Endodermal cell (in vitro differentiated cells): ENCODE results near the gene KANSL3. TPM values are rescaled to one million over a fixed set of nuclear protein-coding genes. Genes with fewer than 3 reads are reported as not detected.

Experiments
- DNase-seq: peaks from one replicate; pipeline ENCODE4 v3.0.0-alpha.2; 2017
- H3K27ac ChIP-seq: 2 replicates; pipeline ENCODE4 v1.5.1; 2013; ENCODE audit warnings: mild to moderate bottlenecking, low read depth, low read length, moderate library complexity
- H3K27me3 ChIP-seq: 2 replicates; pipeline ENCODE4 v1.6.1; 2013; ENCODE audit warnings: mild to moderate bottlenecking, low read length, moderate library complexity; ENCODE audit not compliant: insufficient read depth, control insufficient read depth, poor library complexity, severe bottlenecking
- H3K36me3 ChIP-seq: 2 replicates; pipeline ENCODE4 v1.7.0; 2013; ENCODE audit warnings: mild to moderate bottlenecking, low read length, moderate library complexity; ENCODE audit not compliant: control insufficient read depth, insufficient read depth
- H3K4me1 ChIP-seq: one replicate; pipeline ENCODE4 v1.7.0; 2013; ENCODE audit warnings: low read length; ENCODE audit not compliant: control insufficient read depth, insufficient read depth
- H3K4me3 ChIP-seq: 2 replicates; pipeline ENCODE4 v1.5.1; 2013; ENCODE audit warnings: mild to moderate bottlenecking, low read length, moderate library complexity
- H3K9ac ChIP-seq: 2 replicates; pipeline ENCODE4 v1.6.1; 2013; ENCODE audit warnings: mild to moderate bottlenecking, low read length, moderate library complexity; ENCODE audit not compliant: poor library complexity, severe bottlenecking; ENCODE audit errors: extremely low read depth
- H3K9me3 ChIP-seq: 2 replicates; pipeline ENCODE4 v1.6.1; 2013; ENCODE audit warnings: mild to moderate bottlenecking, low read length, moderate library complexity; ENCODE audit not compliant: control insufficient read depth
- H3K27ac Mint-ChIP-seq: 2 replicates; pipeline ENCODE4 v1.8.0; 2020; ENCODE audit warnings: mixed read lengths
- H3K27me3 Mint-ChIP-seq: 2 replicates; pipeline ENCODE4 v1.8.0; 2021; ENCODE audit warnings: mild to moderate bottlenecking, mixed read lengths; ENCODE audit not compliant: insufficient read depth
- H3K36me3 Mint-ChIP-seq: 2 replicates; pipeline ENCODE4 v1.8.0; 2020; ENCODE audit warnings: low read depth, mixed read lengths
- H3K4me1 Mint-ChIP-seq: 2 replicates; pipeline ENCODE4 v1.8.0; 2020; ENCODE audit warnings: mixed read lengths
- H3K4me3 Mint-ChIP-seq: 2 replicates; pipeline ENCODE4 v1.8.0; 2020; ENCODE audit warnings: mild to moderate bottlenecking, moderate library complexity, mixed read lengths
- H3K9me3 Mint-ChIP-seq: 2 replicates; pipeline ENCODE4 v1.8.0; 2020; ENCODE audit warnings: mild to moderate bottlenecking, mixed read lengths
- CTCF ChIP-seq: fragments of 200-600 bp; sonication (generic); conservative IDR thresholded peaks from 2 replicates; pipeline ENCODE4 v1.5.0; 2021; ENCODE audit warnings: antibody characterized with exemption, mild to moderate bottlenecking
- WGBS, 2 experiments: methylation state at CpG; one replicate each; pipeline versions ENCODE4 v1.1.5 to v1.1.7; 2013; ENCODE audit warnings: missing lambda C conversion rate in 2 of 2, mixed read lengths in 1 of 2; ENCODE audit not compliant: insufficient coverage in 1 of 2, insufficient read length in 1 of 2; 5-methylcytosine and 5-hydroxymethylcytosine counted together
- total RNA-seq, 2 donors: library from RNA; stranded (reverse); fragmentation: NEBNext Ultra II Directional in 1 of 2; extraction: Animal tissue kit (Norgen Biotek cat#: 25700) in 1 of 2; gene quantifications; 2 replicates in 1 of 2; 3 replicates in 1 of 2; pipeline ENCODE4 v1.2.1, GENCODE V29; 2021

The KANSL3 gene
- total RNA-seq, 2 donors from 2014 or later = 34.8 to 42.3 TPM

- no peaks in the 10 kb centered on the region for H3K36me3 ChIP-seq
- TF ChIP-seq CTCF = no peak
- no peak for DNase-seq
- H3K4me3 ChIP-seq = no peak overlapping the region
- H3K36me3 Mint-ChIP-seq = no peaks in the 10 kb centered on the region
- no peaks in the 10 kb centered on the region for H3K27me3 ChIP-seq
- no peak overlapping the region for H3K27ac ChIP-seq
- no peak overlapping the region for H3K4me3 Mint-ChIP-seq
- no peaks in the 10 kb centered on the region for H3K27me3 Mint-ChIP-seq
- H3K4me1 Mint-ChIP-seq = peaks cover 11% of the 10 kb centered on the region
- no peak overlapping the region for H3K27ac Mint-ChIP-seq
- peaks cover 8% of the 10 kb centered on the region for H3K4me1 ChIP-seq
- no peak overlapping the region for H3K9ac ChIP-seq
- H3K9me3 ChIP-seq = no peaks in the 10 kb centered on the region
- 94 to 97% methylated on average over 3 to 4 of the region's 5 CpGs for WGBS, 2 experiments
- H3K9me3 Mint-ChIP-seq = no peaks in the 10 kb centered on the region
These were observed 45.2 kb upstream of the KANSL3 start for GRCh38 chr2:96683307-96683706.

- H3K9me3 ChIP-seq = no peaks in the 10 kb centered on the region
- WGBS, 2 experiments = 80 to 92% methylated on average over 2 to 4 of the region's 4 CpGs
- no peak for TF ChIP-seq CTCF
- no peak overlapping the region for H3K4me3 Mint-ChIP-seq
- H3K27ac Mint-ChIP-seq = no peak overlapping the region
- no peaks in the 10 kb centered on the region for H3K27me3 ChIP-seq
- H3K27me3 Mint-ChIP-seq = no peaks in the 10 kb centered on the region
- no peaks in the 10 kb centered on the region for H3K36me3 ChIP-seq
- no peaks in the 10 kb centered on the region for H3K36me3 Mint-ChIP-seq
- no peak for DNase-seq
- no peak overlapping the region for H3K27ac ChIP-seq
- peaks cover 8% of the 10 kb centered on the region for H3K4me1 ChIP-seq
- H3K9ac ChIP-seq = no peak overlapping the region
- peaks cover 11% of the 10 kb centered on the region for H3K4me1 Mint-ChIP-seq
- H3K9me3 Mint-ChIP-seq = no peaks in the 10 kb centered on the region
- H3K4me3 ChIP-seq = no peak overlapping the region
These were observed 43.4 kb upstream of the KANSL3 start for GRCh38 chr2:96681540-96681939.

GRCh38 chr2:96680561-96681141 is 42.5 kb upstream of the KANSL3 start:
- Mint-ChIP-seq H3K27me3 (no peaks in the 10 kb centered on the region), H3K9me3 (no peaks in the 10 kb centered on the region), H3K4me1 (peaks cover 11% of the 10 kb centered on the region), H3K4me3 (no peak overlapping the region), H3K36me3 (no peaks in the 10 kb centered on the region), H3K27ac (no peak overlapping the region)
- no peak overlapping the region for H3K27ac ChIP-seq
- H3K4me3 ChIP-seq = no peak overlapping the region
- H3K4me1 ChIP-seq = peaks cover 8% of the 10 kb centered on the region
- H3K9me3 ChIP-seq = no peaks in the 10 kb centered on the region
- DNase-seq = no peak
- no peak overlapping the region for H3K9ac ChIP-seq
- H3K27me3 ChIP-seq = no peaks in the 10 kb centered on the region
- TF ChIP-seq CTCF = no peak
- no peaks in the 10 kb centered on the region for H3K36me3 ChIP-seq
- WGBS, 2 experiments = 80 to 92% methylated on average over 1 to 2 of the region's 5 CpGs
